Astrocyte of the spinal cord (primary cell): ENCODE results near the gene POLR2E.

Source experiments
- DNase-seq: peaks from one replicate; pipeline ENCODE4 v3.0.0; 2011; ENCODE audit warnings: low read depth, low spot score
- H3K4me3 ChIP-seq: 2 replicates; pipeline ENCODE4 v1.5.1; 2011; ENCODE audit warnings: low read depth, mild to moderate bottlenecking, low read length, moderate library complexity
- in situ Hi-C: cut with HindIII; loops from 2 replicates; pipeline ENCODE4 v1.10.0; 2017; ENCODE audit warnings: low sequenced_read_pairs
- TF ChIP-seq, protein P1 (sequence below): IDR thresholded peaks from 2 replicates; pipeline ENCODE4 v1.5.1; 2012; ENCODE audit warnings: low read depth, mild to moderate bottlenecking, low read length, inconsistent platforms

POLR2E gene

DNA sequence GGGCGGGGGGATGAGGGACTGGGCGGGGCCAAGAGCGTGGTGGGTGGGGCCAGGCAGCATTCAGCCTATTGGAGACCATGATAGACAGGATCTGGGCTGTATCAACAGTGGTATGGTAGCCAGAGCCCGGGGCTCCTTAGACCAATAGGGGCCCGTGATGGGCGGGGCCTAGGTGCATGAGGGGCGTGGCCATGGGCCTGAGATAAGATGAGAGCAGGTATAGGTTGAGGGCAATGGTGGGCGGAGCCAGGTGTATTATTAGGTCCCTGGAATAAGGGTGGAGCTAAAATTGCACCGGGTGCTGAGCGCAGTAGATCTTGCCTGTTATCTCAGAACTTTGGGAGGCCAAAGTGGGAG is 50.0 kb downstream of the POLR2E start:
- in situ Hi-C loops = no loop called here
- DNase-seq = no peak
- H3K4me3 ChIP-seq = no peak overlapping the region
- TF ChIP-seq, protein P1, sequence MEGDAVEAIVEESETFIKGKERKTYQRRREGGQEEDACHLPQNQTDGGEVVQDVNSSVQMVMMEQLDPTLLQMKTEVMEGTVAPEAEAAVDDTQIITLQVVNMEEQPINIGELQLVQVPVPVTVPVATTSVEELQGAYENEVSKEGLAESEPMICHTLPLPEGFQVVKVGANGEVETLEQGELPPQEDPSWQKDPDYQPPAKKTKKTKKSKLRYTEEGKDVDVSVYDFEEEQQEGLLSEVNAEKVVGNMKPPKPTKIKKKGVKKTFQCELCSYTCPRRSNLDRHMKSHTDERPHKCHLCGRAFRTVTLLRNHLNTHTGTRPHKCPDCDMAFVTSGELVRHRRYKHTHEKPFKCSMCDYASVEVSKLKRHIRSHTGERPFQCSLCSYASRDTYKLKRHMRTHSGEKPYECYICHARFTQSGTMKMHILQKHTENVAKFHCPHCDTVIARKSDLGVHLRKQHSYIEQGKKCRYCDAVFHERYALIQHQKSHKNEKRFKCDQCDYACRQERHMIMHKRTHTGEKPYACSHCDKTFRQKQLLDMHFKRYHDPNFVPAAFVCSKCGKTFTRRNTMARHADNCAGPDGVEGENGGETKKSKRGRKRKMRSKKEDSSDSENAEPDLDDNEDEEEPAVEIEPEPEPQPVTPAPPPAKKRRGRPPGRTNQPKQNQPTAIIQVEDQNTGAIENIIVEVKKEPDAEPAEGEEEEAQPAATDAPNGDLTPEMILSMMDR = no peak

DNA sequence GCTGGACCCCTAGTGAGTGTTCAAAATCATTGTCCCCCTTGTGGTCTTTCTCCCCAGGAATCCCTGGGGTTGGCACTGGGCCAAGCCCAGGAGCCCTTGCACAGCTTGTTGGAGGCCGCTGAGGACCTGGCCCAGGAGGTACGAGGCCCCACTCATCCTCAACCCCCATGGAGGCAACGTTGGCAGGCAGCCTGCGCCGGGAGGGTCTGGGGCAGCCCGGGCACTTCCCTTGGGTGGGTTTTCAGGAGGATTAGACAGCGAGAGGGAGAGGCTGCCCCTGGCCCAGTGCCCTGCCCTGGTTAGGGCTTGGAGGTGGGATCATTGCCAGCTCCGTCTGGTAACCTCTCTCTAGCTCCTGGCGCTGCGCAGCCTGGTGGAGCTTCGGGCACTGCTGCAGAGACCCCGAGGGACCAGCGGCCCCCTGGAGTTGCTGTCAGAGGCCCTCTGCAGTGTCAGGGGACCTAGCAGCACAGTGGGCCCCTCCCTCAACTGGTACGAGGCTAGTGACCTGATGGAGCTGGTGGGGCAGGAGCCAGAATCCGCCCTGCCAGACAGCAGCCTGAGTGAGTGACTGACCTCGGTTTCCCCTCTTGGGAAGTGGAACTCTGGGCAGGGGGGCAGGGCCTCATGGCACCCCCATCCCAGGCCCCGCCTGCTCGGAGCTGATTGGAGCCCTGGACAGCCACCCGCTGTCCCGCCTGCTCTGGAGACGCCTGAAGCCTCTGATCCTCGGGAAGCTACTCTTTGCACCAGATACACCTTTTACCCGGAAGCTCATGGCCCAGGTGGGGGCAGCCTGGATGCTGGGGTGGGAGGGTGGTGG is 52.3 kb downstream of the POLR2E start:
- TF ChIP-seq, protein P1 = no peak
- no peak overlapping the region for H3K4me3 ChIP-seq
- no peak for DNase-seq
- in situ Hi-C loops = no loop called here

DNA sequence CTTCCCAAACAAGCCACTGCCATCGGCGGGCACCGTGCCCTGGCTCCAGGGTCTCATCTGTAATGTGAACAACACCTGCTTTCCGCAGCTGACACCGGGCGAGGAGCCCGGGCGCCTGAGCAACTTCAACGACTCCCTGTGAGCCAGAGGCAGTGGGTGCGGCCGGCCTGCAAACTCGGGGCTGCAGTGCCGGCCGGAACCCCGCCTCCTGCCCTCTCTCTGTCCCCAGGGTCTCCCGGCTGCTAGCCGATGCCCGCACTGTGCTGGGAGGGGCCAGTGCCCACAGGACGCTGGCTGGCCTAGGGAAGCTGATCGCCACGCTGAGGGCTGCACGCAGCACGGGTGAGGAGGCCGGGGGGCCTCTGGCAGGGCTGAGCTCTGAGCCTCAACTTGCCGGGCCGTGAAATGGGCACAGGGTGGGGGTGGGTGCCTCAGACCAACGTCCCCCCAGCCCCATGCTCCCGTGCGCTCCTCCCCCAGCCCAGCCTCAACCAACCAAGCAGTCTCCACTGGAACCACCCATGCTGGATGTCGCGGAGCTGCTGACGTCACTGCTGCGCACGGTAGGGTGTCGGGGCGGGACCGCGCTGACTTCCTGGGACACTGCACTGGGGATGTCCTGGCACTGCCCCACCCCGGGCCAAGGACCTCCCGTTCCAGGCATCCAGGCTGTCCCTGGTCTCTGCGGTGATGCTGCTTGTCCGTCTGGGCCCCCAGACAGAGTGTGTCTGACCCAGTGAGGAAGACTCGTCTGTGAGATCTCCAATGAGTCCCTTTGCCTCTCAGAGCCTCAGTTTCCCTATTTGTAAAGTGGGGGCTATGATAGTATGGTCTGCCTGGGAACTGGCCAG is 53.1 kb downstream of the POLR2E start:
- no peak for DNase-seq
- H3K4me3 ChIP-seq = no peak overlapping the region
- in situ Hi-C loops = no loop called here
- TF ChIP-seq, protein P1 = no peak

DNA sequence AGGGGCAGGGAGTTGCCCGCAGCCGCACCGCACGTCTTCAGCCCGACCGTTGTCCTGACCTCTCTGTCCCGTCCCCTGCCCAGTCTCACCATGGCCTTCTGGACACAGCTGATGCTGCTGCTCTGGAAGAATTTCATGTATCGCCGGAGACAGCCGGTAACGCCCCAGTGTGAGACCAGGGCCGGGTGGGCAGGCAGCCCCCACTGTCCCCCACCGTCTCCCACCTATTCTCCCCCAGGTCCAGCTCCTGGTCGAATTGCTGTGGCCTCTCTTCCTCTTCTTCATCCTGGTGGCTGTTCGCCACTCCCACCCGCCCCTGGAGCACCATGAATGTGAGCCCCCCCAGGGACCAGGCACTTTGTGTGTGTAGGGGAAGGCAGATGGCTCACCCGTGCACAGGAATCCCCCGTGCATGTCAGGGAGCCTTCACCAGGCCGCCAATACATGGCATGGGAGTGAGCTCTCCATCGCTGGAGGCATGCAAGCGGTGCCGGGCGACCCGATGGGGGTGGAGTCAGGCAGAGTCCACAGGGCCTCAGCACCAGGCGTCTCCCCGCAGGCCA is 53.8 kb downstream of the POLR2E start:
- H3K4me3 ChIP-seq = peak overlapping the region; percentile 62
- DNase-seq = no peak
- in situ Hi-C loops = no loop called here
- TF ChIP-seq, protein P1 = no peak

DNA sequence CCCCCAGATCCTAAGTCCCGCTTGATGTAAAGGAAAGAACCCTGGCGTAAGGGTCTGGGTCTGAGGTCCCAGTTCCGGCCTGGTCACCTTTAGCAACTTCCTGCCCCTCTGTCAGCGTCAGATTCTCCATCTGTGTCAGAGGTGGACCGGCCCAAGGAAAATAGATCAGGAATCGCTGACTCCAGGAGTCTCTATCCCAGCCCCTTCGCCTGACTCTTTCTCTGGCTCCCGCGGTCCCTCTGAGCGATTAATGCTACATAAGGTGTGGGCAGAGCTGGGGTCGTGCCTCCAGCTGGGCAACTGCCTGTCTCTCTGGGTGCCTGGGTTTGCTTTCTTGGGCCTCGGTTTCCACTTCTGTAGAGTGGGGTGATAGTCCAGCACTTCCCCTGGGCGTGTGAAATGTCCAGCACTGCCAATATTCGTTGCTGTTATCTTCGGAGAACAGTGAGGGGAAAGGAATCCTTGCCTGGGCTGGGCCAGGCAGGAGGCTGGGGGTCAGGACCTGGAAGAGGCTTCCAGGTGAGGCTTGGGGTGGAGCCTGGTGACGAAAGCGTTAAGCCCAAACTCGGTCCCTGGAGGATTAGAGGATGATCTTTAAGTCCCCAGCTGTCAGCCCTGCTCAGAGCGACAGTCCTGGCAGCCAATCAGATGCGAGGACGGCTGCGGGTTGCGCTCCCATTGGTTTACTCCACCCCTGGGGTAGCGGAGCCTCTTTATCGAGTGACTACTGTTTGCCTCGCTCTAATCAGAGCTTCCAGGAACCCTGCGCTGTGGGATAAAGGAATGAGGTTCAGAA is 54.5 kb downstream of the POLR2E start:
- in situ Hi-C loops = no loop called here
- DNase-seq = peak; percentile 95
- TF ChIP-seq, protein P1 = no peak

More for the DNA sequence above, 54.5 kb downstream of the POLR2E start:
- H3K4me3 ChIP-seq = peak overlapping the region; percentile 62
